CD4-positive, alpha-beta T cell treated with Interleukin-1 beta for 1 hour (primary cell): ENCODE results near the gene LSG1.

Experiments
- DNase-seq, 2 donors: peaks; one replicate each; pipeline ENCODE4 v3.0.0-alpha.2; 2020 to 2022

LSG1 gene

DNA sequence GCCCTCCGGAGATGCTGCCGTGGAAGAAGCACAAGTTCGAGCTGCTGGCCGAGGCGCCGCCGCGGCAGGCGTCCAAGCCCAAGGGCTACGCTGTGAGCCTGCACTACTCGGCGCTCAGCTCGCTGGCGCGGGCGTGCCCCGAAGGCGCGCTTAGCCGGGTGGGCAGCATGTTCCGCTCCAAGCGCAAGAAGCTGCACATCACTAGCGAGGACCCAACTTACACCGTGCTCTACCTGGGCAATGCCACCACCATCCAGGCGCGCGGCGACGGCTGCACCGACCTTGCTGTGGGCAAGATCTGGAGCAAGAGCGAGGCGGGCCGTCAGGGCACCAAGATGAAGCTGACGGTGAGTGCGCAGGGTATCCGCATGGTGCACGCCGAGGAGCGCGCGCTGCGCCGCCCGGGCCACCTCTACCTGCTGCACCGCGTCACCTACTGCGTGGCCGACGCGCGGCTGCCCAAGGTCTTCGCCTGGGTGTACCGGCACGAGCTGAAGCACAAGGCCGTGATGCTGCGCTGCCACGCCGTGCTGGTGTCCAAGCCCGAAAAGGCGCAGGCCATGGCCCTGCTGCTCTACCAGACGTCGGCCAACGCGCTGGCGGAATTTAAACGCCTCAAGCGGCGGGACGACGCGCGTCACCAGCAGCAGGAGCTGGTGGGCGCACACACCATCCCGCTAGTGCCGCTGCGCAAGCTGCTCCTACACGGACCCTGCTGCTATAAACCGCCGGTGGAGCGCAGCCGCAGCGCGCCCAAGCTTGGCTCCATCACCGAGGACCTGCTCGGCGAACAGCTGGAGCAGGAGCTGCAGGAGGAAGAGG is 15.0 kb upstream of the LSG1 start:
- peak; percentile 19 to 21 for DNase-seq

DNA sequence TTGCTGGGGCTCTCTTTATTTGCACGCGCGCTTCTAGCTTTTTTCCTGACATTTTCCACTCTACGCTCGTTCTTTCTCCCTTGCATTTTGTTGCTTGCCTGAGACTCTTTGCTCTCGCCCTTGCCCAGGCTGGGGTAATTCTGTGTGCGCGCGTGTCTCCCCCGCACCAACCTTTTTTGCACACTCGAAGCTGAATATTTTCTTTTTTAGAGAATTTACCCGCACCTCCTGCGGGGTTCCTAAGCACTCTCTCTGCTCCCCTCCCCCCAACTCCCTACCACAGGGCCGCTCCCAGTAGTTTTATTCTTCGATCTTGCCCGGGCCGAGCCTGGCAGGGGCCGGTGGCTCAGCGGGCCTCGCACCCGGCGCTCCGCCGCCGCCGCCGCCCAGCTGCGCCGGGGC is 14.4 kb upstream of the LSG1 start:
- DNase-seq = no peak

DNA sequence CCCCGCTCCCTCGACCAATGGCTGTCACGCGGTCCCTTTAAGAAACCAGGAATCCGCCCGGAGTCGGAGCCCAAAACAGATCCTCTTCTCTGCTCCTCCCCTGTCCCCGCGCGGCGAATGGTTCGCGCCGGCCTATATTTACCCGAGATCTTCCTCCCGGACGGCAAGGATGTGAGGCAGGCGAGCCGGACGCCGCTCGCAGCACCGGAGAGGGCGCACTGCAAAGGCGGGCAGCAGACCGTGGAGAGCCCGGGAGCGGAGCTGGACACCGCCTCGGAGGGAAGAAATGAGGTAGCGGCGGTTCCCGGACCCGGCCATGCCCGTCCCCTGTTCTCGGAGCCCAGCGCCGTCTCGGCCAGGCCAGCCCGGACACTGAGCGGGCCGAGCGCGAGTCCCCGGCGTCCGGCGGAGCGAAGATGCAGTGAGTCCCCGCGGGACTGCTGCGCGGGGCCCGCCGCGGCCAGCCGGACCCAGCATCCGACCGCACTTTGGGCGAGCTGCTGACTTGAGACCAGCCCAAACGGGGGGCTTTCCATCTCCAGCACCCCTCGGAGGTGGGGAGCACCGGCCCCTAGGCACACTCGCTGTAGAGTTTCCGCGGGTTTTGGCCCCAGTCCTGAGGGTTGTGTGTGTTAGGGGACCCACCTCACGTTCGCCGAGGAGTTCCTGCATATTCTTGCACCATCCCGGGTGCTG is 13.9 kb upstream of the LSG1 start, which contains the start of gene FAM43A:
Gene FAM43A (plus strand): TSS at position 166 of the 696 bp plus-strand sequence. CDS start 944 bp downstream, outside the sequence.
- peak; percentile 85 to 87 for DNase-seq

DNA sequence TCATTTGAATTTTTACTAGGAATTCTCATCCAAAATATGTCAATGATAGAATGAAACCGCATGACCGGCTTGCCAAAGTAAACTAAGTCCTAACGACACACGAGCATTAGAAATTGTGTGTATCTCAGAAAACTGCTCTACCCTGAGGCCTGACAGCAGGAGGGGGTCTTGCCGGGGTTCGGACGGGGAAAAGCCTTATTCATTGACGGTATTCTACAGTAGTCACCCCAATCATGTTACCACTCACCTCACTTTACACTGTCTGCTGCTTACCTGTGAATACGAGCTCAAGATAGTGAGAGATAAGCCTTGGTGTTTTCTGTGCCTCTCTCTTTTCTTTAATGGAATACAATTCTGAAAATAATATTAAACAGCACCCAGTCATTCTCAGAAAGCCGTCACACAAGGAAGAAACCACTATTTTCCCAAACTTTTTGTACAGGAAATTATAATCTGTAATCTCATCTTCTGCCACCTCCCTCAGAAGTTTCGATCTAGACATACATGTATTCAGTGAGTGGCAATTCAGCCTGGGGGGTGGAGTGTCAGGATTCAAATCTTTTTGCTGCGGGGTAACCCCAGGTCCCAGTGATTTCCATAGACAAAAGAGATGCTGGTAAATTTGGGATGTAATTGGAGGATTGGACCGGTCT is 13.2 kb upstream of the LSG1 start:
- no peak for DNase-seq

DNA sequence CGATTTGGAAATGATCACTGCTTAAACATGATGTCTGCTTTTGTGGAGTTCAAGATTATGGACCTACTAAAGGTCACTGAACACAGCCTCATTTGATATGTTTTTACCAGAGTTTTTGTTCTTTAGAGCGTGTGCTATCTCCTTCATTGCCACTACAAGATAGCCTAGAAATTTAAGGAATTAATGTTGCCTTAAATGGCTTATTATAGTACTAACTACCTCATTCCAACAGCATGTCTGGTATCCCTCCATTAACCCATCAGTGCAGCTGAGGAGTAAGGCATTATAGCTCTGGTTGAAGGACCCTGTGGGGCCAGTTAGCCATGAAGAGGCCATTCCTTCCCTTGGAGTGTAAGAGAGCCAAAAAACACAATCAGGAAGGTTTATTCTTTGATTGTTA is 11.4 kb upstream of the LSG1 start:
- no peak for DNase-seq

DNA sequence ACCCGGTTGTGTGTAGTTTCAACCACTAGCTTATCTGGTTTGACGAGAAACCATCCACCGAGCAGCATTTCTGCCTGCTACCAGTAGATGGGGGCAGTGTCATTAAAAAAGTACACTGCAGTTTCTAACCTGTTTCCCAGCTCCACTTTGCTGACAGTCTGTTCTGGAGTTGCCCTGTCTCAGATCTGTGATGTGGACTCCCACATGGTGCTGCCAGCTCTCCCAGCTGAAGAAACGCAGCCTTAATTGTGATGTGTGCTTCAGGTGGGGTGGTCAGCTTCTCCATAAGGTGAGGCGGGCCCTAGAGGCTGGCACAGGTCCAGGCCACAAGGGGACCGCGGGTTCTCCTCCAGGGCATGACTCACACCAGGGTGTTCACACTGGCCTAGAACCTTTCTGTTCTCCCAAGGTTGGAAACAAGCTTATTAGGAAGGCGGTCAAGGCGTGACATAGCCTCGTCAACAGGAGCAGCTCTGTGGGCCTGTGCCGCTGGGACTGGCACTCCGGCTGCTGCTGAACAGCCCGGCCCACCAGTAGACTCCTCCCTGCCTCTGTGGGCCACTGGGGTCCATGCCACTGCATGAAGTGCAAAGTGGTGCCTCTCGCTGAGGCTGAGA is 10.8 kb upstream of the LSG1 start:
- peak; percentile 70 to 75 for DNase-seq

DNA sequence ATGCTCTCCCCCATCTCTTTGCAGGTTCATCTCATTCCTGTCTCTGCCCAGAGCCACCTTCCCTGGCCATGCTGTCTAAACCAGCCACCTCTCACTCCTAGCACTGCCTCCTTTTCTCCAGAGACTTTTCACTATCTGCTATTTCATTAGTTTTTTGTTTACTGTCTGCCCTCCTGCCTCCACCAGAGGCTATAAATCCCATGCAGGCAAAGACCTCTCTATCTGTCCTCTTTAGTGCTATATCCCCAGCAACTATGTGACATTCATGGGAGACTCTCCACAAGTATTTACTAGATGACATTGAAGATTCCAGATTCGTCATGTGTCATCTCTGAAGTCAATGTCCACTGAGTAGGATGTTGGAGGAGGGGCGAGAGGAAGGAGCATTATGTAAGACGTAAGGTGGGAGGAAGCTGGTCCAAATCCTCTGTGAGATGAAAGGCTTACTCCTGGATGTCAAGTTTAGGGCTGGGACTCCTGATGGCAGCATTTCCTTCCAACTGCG is 10.2 kb upstream of the LSG1 start:
- no peak for DNase-seq

DNA sequence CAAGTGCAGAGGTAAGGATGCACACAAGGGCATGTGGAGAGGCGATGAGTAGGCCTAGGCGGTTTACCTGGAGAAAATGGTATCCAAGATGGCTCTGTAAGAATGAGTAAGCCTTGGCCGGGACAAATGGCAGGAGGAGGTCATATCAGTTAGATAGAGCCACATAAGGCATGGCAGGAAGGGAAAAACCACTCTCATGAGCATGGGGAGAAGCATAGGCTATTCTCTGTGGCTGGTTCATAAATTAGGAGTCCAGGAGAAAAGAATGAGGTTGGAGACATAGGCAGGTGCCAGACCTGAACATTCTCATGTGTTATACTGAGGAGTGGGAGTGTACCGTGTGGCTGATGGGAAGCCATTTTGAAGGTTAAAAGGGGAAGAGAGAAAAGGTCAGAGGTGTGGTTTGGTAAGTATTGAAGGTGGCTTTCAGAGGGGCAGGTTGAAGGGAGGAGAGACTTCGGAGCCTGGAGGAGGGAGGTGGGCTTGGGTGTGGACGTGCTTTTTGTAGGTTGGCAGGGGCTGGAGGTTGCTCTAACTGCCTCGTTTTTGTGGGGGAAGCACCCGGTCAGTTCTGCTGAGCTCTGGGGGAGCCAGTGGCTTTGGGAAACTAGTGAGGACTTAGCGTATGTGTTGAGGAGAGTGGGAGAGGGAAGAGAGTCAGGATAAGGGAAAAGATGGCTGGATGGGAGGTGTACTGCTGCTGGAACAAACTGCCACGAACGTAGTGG is 9.1 kb upstream of the LSG1 start:
- DNase-seq = no peak

DNA sequence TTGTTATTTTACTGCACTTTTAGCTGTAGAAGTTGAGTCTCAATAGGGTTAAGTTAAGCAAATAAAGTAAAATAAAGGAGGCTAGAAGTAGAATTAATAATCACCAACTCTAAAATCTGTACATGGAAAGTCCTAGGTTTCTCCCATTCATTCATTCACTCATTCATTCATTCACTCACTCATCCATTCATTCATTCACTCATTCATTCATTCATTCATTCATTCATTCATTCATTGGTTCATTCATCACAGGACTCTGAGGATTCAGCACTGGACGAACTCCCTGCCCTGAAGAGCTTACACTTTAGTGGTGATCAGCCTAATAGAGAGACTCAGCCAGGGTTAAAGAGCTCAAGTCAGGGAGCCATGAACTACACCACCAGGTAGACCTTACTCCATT is 4.5 kb upstream of the LSG1 start:
- no peak for DNase-seq

DNA sequence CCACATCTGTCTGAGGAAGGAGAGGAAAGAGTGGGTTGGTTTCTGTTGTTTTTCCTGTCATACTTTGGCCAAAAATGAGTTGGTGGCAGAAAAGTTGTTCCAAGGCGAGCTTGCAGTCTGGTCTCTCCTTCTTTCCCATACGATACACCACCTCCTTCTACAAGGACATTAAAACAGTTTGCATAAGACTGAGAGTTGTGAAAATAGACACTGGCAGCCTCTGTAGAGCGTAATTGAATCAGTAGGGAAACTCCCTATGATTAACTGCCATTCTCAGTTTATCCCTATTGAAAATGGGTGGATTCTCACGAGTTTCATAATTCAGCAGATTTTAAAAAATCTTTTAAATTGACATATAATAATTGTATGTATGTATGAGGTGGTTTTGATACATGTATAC is 3.7 kb upstream of the LSG1 start:
- no peak for DNase-seq

DNA sequence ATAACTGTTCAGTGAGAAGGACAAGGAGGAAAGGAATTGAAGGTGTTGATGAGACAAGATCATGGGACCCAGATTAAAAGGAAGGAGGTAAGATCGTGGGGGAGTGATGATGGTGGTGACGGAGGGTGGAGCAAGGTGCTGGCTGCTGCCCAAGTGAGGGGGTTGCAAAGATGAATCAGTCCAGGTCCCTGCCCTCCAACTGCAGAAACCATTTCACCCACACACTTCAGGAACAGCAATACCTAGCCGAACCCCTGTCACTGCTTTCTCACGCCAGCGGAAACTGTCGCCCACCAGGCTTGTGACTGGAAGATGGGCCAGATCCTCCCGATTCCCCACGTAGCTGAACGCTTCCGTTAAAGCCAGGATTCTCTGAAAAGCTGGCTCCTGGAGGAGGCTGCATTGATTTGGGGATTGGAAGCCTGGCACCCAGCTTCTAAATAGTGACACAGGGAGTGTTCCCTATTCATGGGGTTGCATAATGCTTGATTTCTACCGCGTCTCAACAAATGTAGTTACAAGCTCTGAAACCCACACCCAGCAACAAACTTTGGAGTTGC is 3.2 kb upstream of the LSG1 start:
- DNase-seq = no peak

DNA sequence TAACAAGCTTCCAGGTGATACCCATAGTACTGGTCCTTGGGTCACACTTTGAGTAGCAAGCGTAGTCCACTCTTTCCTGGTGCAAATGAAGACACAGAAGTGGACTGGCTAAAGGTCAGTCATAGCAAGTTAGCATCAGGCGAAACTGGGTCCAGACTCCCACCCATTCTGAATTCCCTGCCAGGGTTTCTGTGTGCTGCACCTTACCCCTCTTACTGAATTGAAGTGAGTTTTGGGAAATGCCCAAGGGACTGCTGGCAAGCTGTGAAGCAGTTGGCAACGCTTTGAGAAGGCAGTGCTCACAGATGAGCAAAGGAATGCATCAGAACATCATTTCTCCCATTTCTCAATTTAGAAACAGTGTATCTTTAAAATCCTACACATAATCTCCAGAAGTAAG is 1.8 kb upstream of the LSG1 start:
- DNase-seq = no peak

DNA sequence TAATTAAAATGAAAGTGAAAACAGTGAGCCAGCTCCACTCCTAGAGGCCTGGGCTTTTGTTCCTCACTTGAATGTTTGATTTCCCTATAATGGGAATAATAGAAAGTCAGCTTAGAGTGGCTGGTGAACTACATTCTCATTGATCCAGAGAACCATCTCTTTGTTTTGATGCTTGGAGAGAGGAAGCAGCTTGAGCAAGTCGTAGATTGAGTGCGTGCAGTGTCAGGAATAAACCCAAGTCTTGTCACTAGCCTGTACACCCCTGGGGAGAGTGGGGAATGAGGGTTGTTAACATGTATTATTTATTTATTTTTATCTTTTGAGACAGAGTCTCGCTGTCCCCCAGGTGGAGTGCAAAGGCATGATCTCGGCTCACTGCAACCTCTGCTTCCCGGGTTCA is 885 bp upstream of the LSG1 start:
- DNase-seq = no peak

DNA sequence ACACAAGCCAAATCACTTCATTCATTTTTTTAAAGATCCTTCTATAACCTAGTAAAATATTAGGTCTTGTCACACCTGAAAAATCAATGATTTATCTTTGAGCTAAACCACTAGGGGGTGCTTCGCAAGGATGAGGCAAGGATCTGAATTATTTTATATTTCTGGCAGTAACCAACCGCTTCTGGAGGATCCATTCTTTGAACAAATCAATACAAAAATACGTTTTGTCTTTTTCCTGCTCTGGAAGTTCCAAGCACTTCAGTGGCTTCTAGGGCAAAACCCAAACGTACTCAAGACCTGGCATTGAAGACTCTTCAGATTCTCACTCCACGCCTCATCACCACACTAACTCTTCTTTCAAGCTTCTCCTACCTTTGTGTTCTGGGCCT is 486 bp downstream of the LSG1 start:
- peak; percentile 11 to 65 for DNase-seq

DNA sequence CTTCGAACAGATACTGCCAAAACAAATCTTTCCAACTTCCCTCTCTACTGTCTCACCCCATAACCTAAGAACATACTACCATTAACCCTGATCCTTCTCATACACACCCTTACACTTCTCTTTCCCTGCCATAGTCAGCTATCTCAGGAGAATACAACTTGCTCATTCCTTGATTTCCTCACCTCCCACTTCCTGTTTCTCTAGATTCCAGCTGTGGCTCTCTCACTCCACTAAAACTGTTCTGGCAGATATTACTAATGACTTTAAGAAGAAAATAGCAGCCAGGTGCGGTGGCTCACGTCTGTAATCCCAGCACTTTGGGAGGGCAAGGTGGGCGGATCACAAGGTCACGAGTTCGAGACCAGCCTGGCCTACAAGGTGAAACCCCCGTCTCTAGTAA is 4.6 kb downstream of the LSG1 start:
- DNase-seq = no peak

DNA sequence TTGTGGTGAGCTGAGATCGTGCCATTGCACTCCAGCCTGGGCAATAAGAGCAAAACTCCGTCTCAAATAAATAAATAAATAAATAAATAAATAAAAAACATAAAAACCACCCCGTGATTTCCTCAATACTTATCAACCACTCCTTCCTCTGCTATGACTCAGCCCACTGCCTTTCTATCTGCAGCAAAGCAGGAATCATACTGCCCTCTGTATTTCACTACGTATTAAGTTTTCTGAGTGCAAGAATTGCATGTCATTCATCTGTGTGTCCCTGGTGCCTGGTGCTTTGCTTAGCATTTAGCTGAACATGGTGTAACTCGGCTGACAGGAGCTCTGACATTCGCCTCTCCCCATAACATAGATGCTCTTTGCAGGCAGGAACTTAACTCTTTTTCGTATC is 7.1 kb downstream of the LSG1 start:
- no peak for DNase-seq

DNA sequence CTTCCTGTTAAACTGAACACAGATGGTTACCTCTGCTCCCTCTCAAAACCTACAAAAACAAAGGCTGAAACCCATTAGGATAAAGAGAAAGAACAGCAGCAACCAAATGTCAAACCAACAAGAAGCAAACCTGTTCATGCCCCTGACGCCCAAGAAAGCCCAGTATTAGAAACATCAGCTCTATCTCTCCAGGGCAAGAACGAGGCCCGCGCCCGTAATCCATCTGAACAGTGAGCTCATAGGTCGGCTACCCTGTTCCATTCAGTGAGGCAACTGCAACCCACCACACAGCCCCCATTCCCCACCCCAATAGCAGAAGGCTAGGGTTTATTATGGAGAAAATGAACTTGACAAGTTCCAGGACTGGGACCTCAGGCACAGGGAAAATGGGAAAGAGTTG is 10.0 kb downstream of the LSG1 start:
- no peak for DNase-seq

DNA sequence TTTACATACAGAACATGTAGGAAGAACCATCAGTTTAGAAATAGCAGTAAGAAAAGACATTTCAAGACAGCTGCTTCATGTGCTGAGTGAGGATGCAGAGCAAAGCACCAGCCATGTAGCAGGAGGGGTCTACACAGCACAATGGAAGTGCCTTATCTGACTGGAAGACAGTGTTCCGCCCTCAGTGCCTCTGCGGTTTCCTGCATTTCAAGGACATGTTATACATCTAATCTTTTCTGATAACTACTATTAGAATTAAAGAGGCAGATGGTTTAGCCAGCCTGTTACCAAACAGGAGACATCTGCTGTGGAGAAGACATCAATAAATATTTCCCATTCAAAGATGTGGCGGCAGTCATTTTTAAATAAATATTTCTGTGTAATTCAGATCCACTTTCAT is 10.6 kb downstream of the LSG1 start:
- DNase-seq = no peak

DNA sequence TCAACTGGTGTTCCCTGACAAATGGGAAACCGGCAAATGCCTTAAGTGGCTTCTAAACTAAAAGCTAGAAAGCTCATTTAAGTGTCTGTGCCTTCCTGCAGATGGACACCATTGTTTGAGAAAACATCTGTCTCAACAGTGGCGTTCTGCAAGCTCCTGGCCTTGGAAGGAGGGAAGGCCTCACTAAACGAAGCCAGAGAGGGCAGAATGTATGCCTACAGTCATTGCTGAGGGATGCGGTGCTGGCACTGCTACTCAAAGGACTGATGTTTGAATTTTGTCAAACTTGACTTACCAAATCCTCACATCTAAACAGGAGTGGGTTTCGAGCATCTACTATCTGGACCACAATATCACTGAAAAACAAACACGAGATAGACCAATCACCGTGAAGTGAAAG is 12.2 kb downstream of the LSG1 start:
- DNase-seq = no peak

DNA sequence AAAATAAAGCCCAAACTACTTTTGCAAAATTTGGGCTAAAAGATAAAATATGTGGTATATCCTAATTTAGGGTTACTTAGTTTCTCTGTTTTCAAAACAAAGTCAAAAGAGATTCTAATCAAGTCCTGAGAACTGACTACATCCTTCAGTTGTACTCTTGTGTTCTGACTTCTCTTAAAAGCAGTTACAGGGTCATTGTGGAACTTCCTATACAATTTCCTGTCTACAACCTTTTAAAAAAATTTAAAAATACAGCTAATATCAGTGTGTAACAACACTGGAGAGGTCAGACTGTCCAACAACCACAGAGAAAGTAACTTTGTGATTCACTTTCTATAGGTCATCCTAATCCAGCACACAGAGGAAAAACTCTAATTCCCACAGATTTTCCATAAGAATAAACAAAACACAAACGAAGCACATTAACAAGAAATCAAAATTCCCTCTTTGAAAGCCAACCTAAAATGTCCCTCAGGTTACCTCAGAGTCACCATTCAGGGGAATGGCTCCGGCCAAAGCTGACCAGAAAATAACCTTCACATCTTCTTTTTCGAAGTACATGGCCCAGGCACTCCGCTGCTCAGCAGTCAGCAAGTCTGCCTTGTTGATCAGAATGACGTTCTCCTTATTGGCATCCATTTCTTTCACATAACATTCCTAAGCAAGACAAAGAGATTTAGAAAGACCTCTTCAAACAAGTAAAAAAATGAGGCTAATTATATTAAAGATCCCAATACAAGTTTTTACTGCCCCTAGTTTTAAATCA is 13.3 kb downstream of the LSG1 start:
- no peak for DNase-seq

DNA sequence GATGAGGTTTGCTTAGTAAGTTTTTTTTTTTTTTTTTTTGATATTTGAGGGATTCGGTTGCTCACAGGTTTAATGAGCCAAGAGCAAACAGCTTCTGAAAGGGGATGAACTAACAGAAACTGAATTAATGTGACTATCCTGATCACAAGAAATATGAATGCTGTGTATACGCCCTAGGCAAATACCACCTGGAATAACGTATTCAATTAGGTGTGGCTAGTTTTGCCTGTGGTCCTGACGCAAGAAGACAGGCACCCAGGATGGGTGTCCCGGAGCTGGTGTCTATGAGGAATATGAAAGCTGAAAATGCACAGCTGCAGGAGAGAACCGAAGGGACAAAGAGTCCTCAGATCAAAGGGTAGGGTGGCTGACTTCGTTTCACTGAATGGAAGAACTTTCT is 14.6 kb downstream of the LSG1 start:
- no peak for DNase-seq

DNA sequence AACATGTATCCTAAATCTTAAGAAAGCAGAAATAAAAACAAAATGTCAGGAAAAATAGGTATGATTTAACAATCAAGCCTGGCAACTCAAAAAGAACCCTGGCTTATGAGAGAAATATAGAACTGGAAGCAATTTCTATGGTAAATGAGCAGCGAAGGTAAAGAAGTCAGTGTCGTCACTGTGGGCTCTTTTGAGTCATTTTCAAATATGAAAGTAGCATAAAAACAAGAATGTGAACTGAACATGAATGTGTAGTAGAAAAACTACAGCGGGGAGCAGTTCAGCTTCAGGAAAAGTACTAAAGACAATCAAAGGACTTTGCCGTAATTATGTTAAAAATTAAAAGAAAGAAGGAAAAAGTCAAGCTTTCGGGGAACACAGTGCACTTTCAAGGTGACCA is 17.5 kb downstream of the LSG1 start:
- DNase-seq = no peak
